ENCODE data around the gene GPR180.
"Not testable (repeated sequence)": the region's sequence is repeated elsewhere in the genome, so short reads cannot be mapped to it uniquely, and the experiment has no call there.

GRCh38 chr13:94637677-94638076 lies 36.0 kb downstream of the GPR180 start:
- not testable (repeated sequence) for TF ChIP-seq CTCF, POLR2A (IDR thresholded peaks at IDR 0.05)

Measured in thyroid gland (tissue), 4 donors.